Astrocyte of the spinal cord (primary cell): ENCODE measurements around the gene SPAAR.

ENCODE experiments used
- DNase-seq: peaks from one replicate; pipeline ENCODE4 v3.0.0; 2011; ENCODE audit warnings: low read depth, low spot score
- H3K4me3 ChIP-seq: 2 replicates; pipeline ENCODE4 v1.5.1; 2011; ENCODE audit warnings: low read depth, mild to moderate bottlenecking, low read length, moderate library complexity
- CTCF ChIP-seq: IDR thresholded peaks from 2 replicates; pipeline ENCODE4 v1.5.1; 2012; ENCODE audit warnings: low read depth, mild to moderate bottlenecking, low read length, inconsistent platforms
- in situ Hi-C: cut with HindIII; loops from 2 replicates; pipeline ENCODE4 v1.10.0; 2017; ENCODE audit warnings: low sequenced_read_pairs

SPAAR gene

GRCh38 chr9:35944841-35945240 is 35.6 kb downstream of the SPAAR start:
- DNase-seq: no peak
- H3K4me3 ChIP-seq: no peak overlapping the region
- in situ Hi-C loops: no loop called here
- TF ChIP-seq CTCF: no peak

- peak; percentile 85 for DNase-seq
- in situ Hi-C loops: no loop called here
- H3K4me3 ChIP-seq: peak overlapping the region; percentile 17
- TF ChIP-seq CTCF: peak; percentile 96
Measured at GRCh38 chr9:35945341-35946018, 36.2 kb downstream of the SPAAR start.

GRCh38 chr9:35948451-35948850 is 39.2 kb downstream of the SPAAR start:
- no peak overlapping the region for H3K4me3 ChIP-seq
- DNase-seq: no peak
- in situ Hi-C loops: no loop called here
- TF ChIP-seq CTCF: no peak

GRCh38 chr9:35948901-35949318 is 39.6 kb downstream of the SPAAR start:
- no peak for TF ChIP-seq CTCF
- in situ Hi-C loops: no loop called here
- H3K4me3 ChIP-seq: no peak overlapping the region
- no peak for DNase-seq

- in situ Hi-C loops: no loop called here
- peak; percentile 44 for DNase-seq
- TF ChIP-seq CTCF: no peak
- no peak overlapping the region for H3K4me3 ChIP-seq
Measured at GRCh38 chr9:35951736-35952135, 42.4 kb downstream of the SPAAR start.

- no peak overlapping the region for H3K4me3 ChIP-seq
- in situ Hi-C loops: no loop called here
- no peak for DNase-seq
- TF ChIP-seq CTCF: no peak
Measured at GRCh38 chr9:35952526-35953191, 43.4 kb downstream of the SPAAR start.
